ENCODE measurements around the gene ARID1B. TPM values are rescaled to one million over a fixed set of nuclear protein-coding genes. Genes with fewer than 3 reads are reported as not detected.

The ARID1B gene
- total and polyA plus RNA-seq, 10 of the 15 experiments (the other 5 are each of a cell fraction or from before 2014, with no cell fraction given), result 24.7 to 133 (median 54.6) TPM

- Histone ChIP-seq H3K79me2 (ENCODE audit: control insufficient read depth, insufficient read depth, low read length) (no peaks in the 10 kb centered on the region), H4K20me1 (ENCODE audit: control insufficient read depth, insufficient read depth) (no peaks in the 10 kb centered on the region), H3K27ac (ENCODE audit: control insufficient read depth, insufficient read depth) (no peak overlapping the region), H3K9ac (ENCODE audit: control insufficient read depth, insufficient read depth, low read length) (no peak overlapping the region), H3K27me3 (replicated peaks in 1 of 2; ENCODE audit: control insufficient read depth in 2 of 2, insufficient read depth in 2 of 2, low read length in 1 of 2) (peaks cover 0 to 3% of the 10 kb centered on the region in 2 experiments; a peak in 2 of 4 replicates), H2AFZ (ENCODE audit: control insufficient read depth, low read depth, low read length) (no peak overlapping the region), H3K4me1 (ENCODE audit: control insufficient read depth, insufficient read depth, low read length) (peaks cover 10% of the 10 kb centered on the region), H3K36me3 (ENCODE audit: control insufficient read depth in 2 of 2, insufficient read depth in 2 of 2, low read length in 1 of 2) (no peaks in the 10 kb centered on the region), H3K4me2 (ENCODE audit: control insufficient read depth, insufficient read depth) (no peak overlapping the region), H3K9me3 (replicated peaks; ENCODE audit: control insufficient read depth, insufficient read depth, low read length) (no peaks in the 10 kb centered on the region), H3K4me3 (no peak overlapping the region)
- BruUV-seq (replicated peaks), result no TSS peak
- CTCF ChIA-PET, result no interaction called here
- FAIRE-seq (no peak), ATAC-seq (no peak), DNase-seq (ENCODE audit: low read depth, low spot score) (no peak)
- RAD21 ChIA-PET (ENCODE audit: unreplicated experiment), result no interaction called here
- whole genome bisulfite sequencing (ENCODE audit: insufficient coverage, insufficient replicate concordance, low lambda C conversion rate, missing lambda C conversion rate), result 85% methylated on average over 26 of the region's 26 CpGs
- intact Hi-C loops (cut with micrococcal nuclease; ENCODE audit: unreplicated experiment) (no loop called here), in situ Hi-C loops (cut with MboI) (no loop called here)
- SMC1A ChIA-PET (ENCODE audit: uncharacterized antibody, unreplicated experiment), result no interaction called here
- POLR2A ChIA-PET, result no interaction called here
- no peak for TF ChIP-seq PAX8 (IDR thresholded peaks at IDR 0.05)
- TF ChIP-seq, protein P1, sequence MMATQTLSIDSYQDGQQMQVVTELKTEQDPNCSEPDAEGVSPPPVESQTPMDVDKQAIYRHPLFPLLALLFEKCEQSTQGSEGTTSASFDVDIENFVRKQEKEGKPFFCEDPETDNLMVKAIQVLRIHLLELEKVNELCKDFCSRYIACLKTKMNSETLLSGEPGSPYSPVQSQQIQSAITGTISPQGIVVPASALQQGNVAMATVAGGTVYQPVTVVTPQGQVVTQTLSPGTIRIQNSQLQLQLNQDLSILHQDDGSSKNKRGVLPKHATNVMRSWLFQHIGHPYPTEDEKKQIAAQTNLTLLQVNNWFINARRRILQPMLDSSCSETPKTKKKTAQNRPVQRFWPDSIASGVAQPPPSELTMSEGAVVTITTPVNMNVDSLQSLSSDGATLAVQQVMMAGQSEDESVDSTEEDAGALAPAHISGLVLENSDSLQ (IDR thresholded peaks at IDR 0.05), result no peak
- TF ChIP-seq HSF1 (IDR thresholded peaks at IDR 0.05; ENCODE audit: low read depth, low read length), result no peak
- TF ChIP-seq SP1 (IDR thresholded peaks at IDR 0.05; ENCODE audit: low read depth, low read length), result no peak
- no peak for TF ChIP-seq MYB (IDR thresholded peaks at IDR 0.05; ENCODE audit: borderline replicate concordance, low read depth, low read length)
- TF ChIP-seq POLR2AphosphoS5 (IDR thresholded peaks at IDR 0.05; ENCODE audit: low read length), result no peak
- no peak for TF ChIP-seq ZNF207 (IDR thresholded peaks at IDR 0.05; ENCODE audit: borderline replicate concordance)
- TF ChIP-seq SMAD5 (IDR thresholded peaks at IDR 0.05; ENCODE audit: low read depth), result no peak
- TF ChIP-seq RB1 (IDR thresholded peaks at IDR 0.05; ENCODE audit: borderline replicate concordance), result no peak
- TF ChIP-seq, protein P2, sequence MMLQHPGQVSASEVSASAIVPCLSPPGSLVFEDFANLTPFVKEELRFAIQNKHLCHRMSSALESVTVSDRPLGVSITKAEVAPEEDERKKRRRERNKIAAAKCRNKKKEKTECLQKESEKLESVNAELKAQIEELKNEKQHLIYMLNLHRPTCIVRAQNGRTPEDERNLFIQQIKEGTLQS (IDR thresholded peaks at IDR 0.05; ENCODE audit: borderline replicate concordance, extremely low read depth, low read depth, low read length), result no peak
- no peak for TF ChIP-seq YY1 (IDR thresholded peaks at IDR 0.05; ENCODE audit: low read depth, low read length)
Measured at GRCh38 chr6:157224951-157225574, 447.9 kb downstream of the ARID1B start.

All from GM12878 (cell line).